GM06990 (cell line): ENCODE results near the gene CPD.

Experiments
- DNase-seq: peaks from one replicate; pipeline ENCODE4 v3.0.0-alpha.2; 2011; ENCODE audit not compliant: insufficient read length; ENCODE audit errors: extremely low read depth
- H3K27me3 ChIP-seq: replicated peaks from 2 replicates; pipeline ENCODE4 v1.6.0; 2011; ENCODE audit warnings: low read length; ENCODE audit not compliant: control insufficient read depth, insufficient read depth
- H3K36me3 ChIP-seq: 2 replicates; pipeline ENCODE4 v1.5.1; 2011; ENCODE audit warnings: low read length; ENCODE audit not compliant: control insufficient read depth, insufficient read depth
- H3K4me3 ChIP-seq: replicated peaks from 2 replicates; pipeline ENCODE4 v1.5.1; 2011; ENCODE audit warnings: low read depth, mild to moderate bottlenecking, control low read depth, low read length
- CTCF ChIP-seq: IDR thresholded peaks from 2 replicates; pipeline ENCODE4 v1.5.1; 2011; ENCODE audit warnings: low read length, control low read depth, mild to moderate bottlenecking, inconsistent platforms; ENCODE audit not compliant: insufficient read depth, poor library complexity, severe bottlenecking

CPD gene

GRCh38 chr17:30513346-30513745 lies 134.6 kb downstream of the CPD start:
- no peak overlapping the region for H3K4me3 ChIP-seq
- H3K27me3 ChIP-seq: no peaks in the 10 kb centered on the region
- H3K36me3 ChIP-seq: peaks cover 6% of the 10 kb centered on the region
- TF ChIP-seq CTCF: no peak
- no peak for DNase-seq

GRCh38 chr17:30514895-30515596 lies 136.3 kb downstream of the CPD start:
- no peak for DNase-seq
- TF ChIP-seq CTCF: no peak
- peaks cover 6% of the 10 kb centered on the region for H3K36me3 ChIP-seq

GRCh38 chr17:30517786-30518185 lies 139.1 kb downstream of the CPD start:
- Histone ChIP-seq H3K27me3 (no peaks in the 10 kb centered on the region), H3K36me3 (peaks cover 11% of the 10 kb centered on the region), H3K4me3 (no peak overlapping the region)
- no peak for TF ChIP-seq CTCF
- no peak for DNase-seq

More at GRCh38 chr17:30514895-30515596, 136.3 kb downstream of the CPD start:
- Histone ChIP-seq H3K4me3 (no peak overlapping the region), H3K27me3 (no peaks in the 10 kb centered on the region)

- H3K4me3 ChIP-seq: no peak overlapping the region
- no peak for DNase-seq
- TF ChIP-seq CTCF: no peak
- H3K36me3 ChIP-seq: peaks cover 7% of the 10 kb centered on the region
- H3K27me3 ChIP-seq: no peaks in the 10 kb centered on the region
These were observed 140.4 kb downstream of the CPD start for GRCh38 chr17:30519166-30519565.
